GF-D8 (cell line): Measurements from ENCODE around the gene NCBP3.
"Not testable (repeated sequence)": the region's sequence is repeated elsewhere in the genome, so short reads cannot be mapped to it uniquely, and the experiment has no call there.

Source experiments
- DNase-seq: peaks from one replicate; lab custom pipeline; 2025; lab: John Stamatoyannopoulos, UW

Gene NCBP3

GRCh38 chr17:3812284-3812683, 33.8 kb downstream of the NCBP3 start:
- no peak for DNase-seq

DNA sequence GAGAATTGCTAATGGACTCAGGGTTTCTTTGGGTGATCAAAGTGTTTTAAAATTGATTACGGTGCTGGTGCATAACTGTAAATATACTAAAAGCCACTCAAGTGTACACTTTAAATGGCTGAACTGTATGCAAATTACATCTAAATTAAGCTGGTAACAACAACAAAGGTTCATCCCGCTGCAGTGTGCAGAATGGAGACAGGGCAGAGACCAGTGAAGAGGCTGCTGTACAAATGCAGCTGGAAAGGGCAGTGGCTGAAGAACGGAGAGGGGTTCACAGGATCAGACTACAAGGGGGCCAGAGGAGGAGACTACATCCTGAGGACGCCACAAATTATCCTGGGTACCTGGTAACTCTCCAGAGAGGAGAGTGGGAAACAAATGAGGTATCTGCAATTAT, 36.0 kb downstream of the NCBP3 start:
- no peak for DNase-seq

GRCh38 chr17:3809135-3809534, 36.9 kb downstream of the NCBP3 start:
- no peak for DNase-seq

GRCh38 chr17:3808701-3809100, 37.3 kb downstream of the NCBP3 start:
- DNase-seq: no peak

GRCh38 chr17:3805581-3805980, 40.5 kb downstream of the NCBP3 start:
- DNase-seq: no peak

- no peak for DNase-seq
Observed at GRCh38 chr17:3804503-3804931, 41.5 kb downstream of the NCBP3 start.

GRCh38 chr17:3803308-3803640, 42.8 kb downstream of the NCBP3 start:
- DNase-seq: no peak

DNA sequence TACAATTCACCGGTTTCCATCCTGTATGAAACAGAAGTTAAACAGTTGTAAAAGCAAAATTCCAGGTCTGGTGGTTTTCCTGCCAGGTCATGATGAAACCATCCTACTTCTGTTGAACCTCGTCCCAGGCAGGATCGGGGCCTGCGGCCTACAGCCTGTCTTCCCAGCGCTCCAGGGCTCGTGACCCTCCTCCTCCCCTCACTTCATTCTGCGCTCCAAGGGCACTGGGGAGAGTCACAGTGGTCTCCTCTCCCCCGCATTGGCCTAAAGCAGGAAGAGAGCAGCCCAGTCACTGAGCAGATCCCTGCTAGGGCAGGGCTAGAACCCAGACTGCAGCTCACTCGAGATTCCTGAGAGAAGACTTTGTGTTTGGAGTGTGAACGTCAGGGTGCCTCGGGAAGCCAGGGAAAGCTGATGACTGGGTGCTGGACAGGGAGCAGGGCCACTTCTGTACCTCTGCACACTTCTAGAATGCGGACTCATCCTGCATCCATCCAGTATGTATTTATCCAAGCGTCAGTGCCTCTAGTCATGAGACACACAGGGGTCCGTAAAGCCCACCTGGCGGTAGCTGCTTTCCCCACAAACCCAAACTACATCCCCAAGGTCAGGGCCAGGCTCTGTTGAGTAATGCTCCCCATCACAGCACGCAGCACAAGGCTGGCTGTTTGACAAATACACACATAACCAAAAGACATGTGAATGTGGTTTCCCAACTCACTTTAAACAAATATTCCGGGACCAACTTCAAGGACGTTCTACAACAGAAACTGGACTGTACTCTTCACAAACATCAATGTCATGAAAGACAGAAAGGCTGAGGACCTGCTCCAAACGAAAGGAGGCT, 43.4 kb downstream of the NCBP3 start:
- no peak for DNase-seq

DNA sequence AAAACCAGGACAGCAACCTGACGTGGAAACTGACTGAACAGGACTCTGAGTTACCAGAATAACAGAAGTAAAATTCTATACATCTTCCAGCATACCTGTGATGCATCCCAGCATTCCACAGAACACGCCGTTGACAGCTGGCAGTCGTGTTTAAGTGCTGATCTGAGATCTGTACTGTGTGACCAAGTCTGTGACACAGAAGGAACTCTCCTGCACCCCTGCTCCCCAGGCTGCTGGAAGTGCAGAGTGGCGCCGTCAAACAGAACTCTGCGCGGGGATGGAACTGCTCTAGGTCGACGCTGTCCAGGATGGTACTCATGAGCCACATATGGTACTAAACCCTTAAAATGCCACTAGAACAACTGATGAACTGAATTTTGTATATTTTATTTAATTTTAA, 44.3 kb downstream of the NCBP3 start:
- DNase-seq: no peak

- no peak for DNase-seq
Observed at GRCh38 chr17:3801347-3801746, 44.7 kb downstream of the NCBP3 start.

GRCh38 chr17:3800362-3801271, 45.4 kb downstream of the NCBP3 start, which contains the start of gene ITGAE:
Gene ITGAE (minus strand): TSS chr17:3801188. CDS start chr17:3801144, 44 bp downstream.
- DNase-seq: no peak

- no peak for DNase-seq
Observed at GRCh38 chr17:3799181-3799945, 46.7 kb downstream of the NCBP3 start.

- no peak for DNase-seq
Observed at GRCh38 chr17:3798273-3799180, 47.5 kb downstream of the NCBP3 start.

- no peak for DNase-seq
Observed at GRCh38 chr17:3796822-3797170, 49.2 kb downstream of the NCBP3 start.

DNA sequence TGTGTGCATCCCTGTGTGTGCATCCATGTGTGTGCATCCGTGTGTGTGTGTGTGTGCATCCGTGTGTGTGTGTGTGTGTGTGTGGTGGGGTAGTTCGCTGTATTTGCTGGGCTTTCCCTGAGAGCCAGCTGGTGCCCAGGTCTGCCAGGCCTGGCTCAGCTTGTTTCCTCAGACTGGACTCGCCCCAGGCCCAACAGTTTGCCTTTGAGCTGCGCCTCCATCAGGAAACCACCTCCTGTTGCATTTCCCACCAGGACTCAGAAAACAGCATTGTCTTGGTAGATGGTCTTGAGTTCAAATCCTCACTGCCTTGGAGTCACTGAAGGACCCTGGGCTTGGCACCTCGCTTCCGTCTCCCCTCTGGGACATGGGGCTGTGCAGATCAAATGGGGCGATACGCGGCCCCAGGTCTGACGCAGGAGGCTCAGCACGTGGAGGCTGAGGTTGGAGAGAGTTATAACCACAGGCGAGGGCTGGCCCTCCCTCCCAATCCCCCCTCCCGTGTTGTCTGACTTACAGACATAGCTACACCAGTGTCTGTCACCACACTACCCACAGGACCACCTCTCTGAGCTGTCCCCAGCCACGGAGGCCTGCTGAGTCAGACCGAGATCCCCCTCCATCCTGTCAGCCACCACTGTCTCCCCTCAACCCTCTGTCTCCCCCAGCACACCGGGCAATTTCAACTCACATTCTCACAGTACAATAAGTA, 49.8 kb downstream of the NCBP3 start:
- DNase-seq: no peak

GRCh38 chr17:3795390-3796102, 50.5 kb downstream of the NCBP3 start:
- no peak for DNase-seq

- no peak for DNase-seq
Observed at GRCh38 chr17:3794557-3795389, 51.3 kb downstream of the NCBP3 start.

GRCh38 chr17:3794152-3794551, 51.9 kb downstream of the NCBP3 start:
- DNase-seq: not testable (repeated sequence)

GRCh38 chr17:3793258-3793657, 52.8 kb downstream of the NCBP3 start:
- not testable (repeated sequence) for DNase-seq
